ENCODE results near the gene DUS4L.

The DUS4L gene

DNA sequence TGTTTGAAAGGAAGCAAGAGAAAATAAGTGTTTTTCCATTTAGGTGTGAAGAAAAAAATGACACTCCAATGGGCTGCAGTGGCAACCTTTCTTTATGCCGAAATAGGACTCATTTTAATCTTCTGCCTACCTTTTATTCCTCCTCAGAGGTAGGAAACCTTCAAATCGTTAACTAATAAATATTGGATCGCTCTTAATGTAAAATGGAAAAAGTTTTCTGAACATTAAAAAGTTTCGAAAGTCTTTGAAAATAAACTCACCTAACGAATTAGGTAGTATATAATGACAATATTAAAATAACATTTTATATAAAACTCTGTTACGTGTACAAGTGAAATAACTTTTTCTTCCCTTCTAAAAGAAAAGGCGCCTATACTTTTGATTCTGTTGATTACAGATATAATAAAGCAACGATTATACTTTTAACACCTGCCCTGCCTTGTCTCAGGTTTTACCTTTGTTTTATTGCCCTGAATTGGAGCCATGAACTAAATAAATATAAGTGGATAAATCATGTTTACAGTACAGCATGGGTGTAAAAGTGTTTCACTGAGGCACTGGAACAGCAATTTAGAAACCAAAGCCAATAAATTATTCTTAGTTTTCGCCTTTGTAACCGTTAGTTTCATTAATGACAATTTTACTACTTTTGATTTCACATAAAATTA is 17.1 kb downstream of the DUS4L start:
- TF ChIP-seq, protein P1, sequence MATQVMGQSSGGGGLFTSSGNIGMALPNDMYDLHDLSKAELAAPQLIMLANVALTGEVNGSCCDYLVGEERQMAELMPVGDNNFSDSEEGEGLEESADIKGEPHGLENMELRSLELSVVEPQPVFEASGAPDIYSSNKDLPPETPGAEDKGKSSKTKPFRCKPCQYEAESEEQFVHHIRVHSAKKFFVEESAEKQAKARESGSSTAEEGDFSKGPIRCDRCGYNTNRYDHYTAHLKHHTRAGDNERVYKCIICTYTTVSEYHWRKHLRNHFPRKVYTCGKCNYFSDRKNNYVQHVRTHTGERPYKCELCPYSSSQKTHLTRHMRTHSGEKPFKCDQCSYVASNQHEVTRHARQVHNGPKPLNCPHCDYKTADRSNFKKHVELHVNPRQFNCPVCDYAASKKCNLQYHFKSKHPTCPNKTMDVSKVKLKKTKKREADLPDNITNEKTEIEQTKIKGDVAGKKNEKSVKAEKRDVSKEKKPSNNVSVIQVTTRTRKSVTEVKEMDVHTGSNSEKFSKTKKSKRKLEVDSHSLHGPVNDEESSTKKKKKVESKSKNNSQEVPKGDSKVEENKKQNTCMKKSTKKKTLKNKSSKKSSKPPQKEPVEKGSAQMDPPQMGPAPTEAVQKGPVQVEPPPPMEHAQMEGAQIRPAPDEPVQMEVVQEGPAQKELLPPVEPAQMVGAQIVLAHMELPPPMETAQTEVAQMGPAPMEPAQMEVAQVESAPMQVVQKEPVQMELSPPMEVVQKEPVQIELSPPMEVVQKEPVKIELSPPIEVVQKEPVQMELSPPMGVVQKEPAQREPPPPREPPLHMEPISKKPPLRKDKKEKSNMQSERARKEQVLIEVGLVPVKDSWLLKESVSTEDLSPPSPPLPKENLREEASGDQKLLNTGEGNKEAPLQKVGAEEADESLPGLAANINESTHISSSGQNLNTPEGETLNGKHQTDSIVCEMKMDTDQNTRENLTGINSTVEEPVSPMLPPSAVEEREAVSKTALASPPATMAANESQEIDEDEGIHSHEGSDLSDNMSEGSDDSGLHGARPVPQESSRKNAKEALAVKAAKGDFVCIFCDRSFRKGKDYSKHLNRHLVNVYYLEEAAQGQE (IDR thresholded peaks at IDR 0.05; ENCODE audit: insufficient read depth in 1 of 2, low read depth in 2 of 2, low read length in 2 of 2) = no peak
- TF ChIP-seq FOXP2 (optimal IDR thresholded peaks at IDR 0.05; ENCODE audit: borderline replicate concordance, extremely low read depth, extremely low read length, insufficient read depth) = no peak
- no peak for TF ChIP-seq SIN3A (IDR thresholded peaks at IDR 0.05; ENCODE audit: borderline replicate concordance, insufficient read depth, low read length)
- no peak for TF ChIP-seq TAF1 (IDR thresholded peaks at IDR 0.05; ENCODE audit: borderline replicate concordance, insufficient read depth, low read length)
- no peak for TF ChIP-seq POLR2AphosphoS5 (IDR thresholded peaks at IDR 0.05; ENCODE audit: low read depth, low read length)

DNA sequence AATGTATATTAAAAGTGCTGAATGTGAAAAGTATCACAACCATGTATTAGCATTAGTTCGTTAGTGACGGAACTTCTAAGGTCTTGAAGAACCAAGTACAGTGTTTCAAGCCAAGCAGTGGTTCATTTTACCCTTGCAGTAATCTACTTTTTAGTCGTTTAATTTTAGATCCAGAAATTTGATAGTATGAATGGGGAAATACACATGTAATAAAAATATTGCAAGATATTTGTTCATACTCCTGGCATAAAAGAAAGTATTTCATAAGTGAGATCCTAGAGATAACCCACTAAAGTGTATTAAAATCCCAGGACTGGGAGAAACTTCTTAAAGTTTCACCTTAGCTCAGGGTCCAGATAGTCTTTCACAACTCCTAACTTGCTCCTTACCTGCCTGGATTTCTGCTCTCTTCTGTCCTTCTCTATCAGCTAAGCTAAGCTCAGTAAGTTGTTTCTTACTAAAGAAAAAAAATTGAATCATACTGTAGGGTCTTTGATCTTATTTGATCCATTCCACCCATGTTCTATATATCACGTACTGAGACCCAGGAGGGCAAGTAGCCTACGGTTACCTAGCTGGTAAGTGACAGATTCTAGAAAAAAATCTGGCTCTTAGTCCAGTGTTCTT is 17.7 kb downstream of the DUS4L start:
- TF ChIP-seq, protein P1 (IDR thresholded peaks at IDR 0.05; ENCODE audit: insufficient read depth in 1 of 2, low read depth in 2 of 2, low read length in 2 of 2) = no peak
- TF ChIP-seq TAF1 (IDR thresholded peaks at IDR 0.05; ENCODE audit: borderline replicate concordance, insufficient read depth, low read length) (no peak), SIN3A (IDR thresholded peaks at IDR 0.05; ENCODE audit: borderline replicate concordance, insufficient read depth, low read length) (no peak), POLR2AphosphoS5 (IDR thresholded peaks at IDR 0.05; ENCODE audit: low read depth, low read length) (no peak), FOXP2 (optimal IDR thresholded peaks at IDR 0.05; ENCODE audit: borderline replicate concordance, extremely low read depth, extremely low read length, insufficient read depth) (no peak)

DNA sequence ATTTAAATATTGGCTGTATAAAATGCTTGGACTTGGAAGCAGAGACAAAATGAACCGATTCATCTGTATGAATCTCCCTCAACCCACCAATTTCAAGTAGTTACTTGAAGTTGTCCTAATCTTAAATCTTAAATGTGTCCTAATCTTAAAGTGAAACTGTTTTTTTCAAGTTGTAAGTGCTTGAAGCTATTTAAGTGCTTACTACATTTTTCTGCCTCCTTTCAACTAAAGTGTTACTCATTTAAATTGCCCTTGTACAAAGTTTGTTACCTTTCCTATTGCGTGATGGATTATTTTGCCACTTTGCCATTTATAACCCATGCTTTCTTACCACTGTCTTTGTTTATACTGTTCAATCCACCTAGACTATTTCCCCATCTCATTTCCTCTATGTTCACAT is 19.1 kb downstream of the DUS4L start:
- TF ChIP-seq, protein P1 (IDR thresholded peaks at IDR 0.05; ENCODE audit: insufficient read depth in 1 of 2, low read depth in 2 of 2, low read length in 2 of 2) = no peak
- TF ChIP-seq TAF1 (IDR thresholded peaks at IDR 0.05; ENCODE audit: borderline replicate concordance, insufficient read depth, low read length) (no peak), POLR2AphosphoS5 (IDR thresholded peaks at IDR 0.05; ENCODE audit: low read depth, low read length) (no peak), SIN3A (IDR thresholded peaks at IDR 0.05; ENCODE audit: borderline replicate concordance, insufficient read depth, low read length) (no peak), FOXP2 (optimal IDR thresholded peaks at IDR 0.05; ENCODE audit: borderline replicate concordance, extremely low read depth, extremely low read length, insufficient read depth) (no peak)

DNA sequence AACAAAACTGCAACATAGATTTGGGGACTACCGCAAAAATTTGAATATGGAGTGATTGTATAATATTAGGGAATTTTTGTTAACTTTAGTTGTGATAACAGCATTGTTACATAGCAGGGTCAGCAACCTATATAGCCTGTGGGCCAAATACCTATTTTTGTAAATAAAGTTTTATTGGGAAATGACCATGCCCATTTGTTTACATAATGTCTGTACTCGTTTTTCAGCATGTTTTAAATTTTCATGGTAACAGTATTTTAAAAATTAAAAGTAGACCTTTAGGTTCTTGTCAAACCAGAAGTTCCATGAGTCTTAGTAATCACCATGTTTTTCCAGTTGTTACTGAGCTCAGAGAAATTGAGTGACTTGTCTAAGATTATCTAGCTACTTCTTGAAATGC is 20.9 kb downstream of the DUS4L start:
- TF ChIP-seq TAF1 (IDR thresholded peaks at IDR 0.05; ENCODE audit: borderline replicate concordance, insufficient read depth, low read length) (no peak), SIN3A (IDR thresholded peaks at IDR 0.05; ENCODE audit: borderline replicate concordance, insufficient read depth, low read length) (no peak), FOXP2 (optimal IDR thresholded peaks at IDR 0.05; ENCODE audit: borderline replicate concordance, extremely low read depth, extremely low read length, insufficient read depth) (no peak), POLR2AphosphoS5 (IDR thresholded peaks at IDR 0.05; ENCODE audit: low read depth, low read length) (no peak)
- TF ChIP-seq, protein P1 (IDR thresholded peaks at IDR 0.05; ENCODE audit: insufficient read depth in 1 of 2, low read depth in 2 of 2, low read length in 2 of 2) = no peak

Data from PFSK-1 (cell line).